Tibial artery (tissue), 4 donors: ENCODE data around the gene SNX30.

Experiments used
- DNase-seq, 2 donors: peaks; one replicate each; pipeline ENCODE4 v3.0.0-alpha.2; 2019
- H3K27ac ChIP-seq, 2 donors: fragments of 200-600 bp; sonication (generic) in 1 of 2; 1 replicate in 1 of 2; 2 replicates in 1 of 2; pipeline ENCODE4 v1.5.1; 2018 to 2019; ENCODE audit warnings: mild to moderate bottlenecking in 1 of 2
- H3K27me3 ChIP-seq, 2 donors: fragments of 200-600 bp; sonication (generic) in 1 of 2; one replicate each; pipeline versions ENCODE4 v1.5.1 to v1.6.0; 2016 to 2019
- H3K36me3 ChIP-seq, 3 donors: fragments of 200-600 bp; sonication (generic) in 2 of 3; one replicate each; pipeline ENCODE4 v1.5.1; 2016 to 2019; ENCODE audit warnings: mild to moderate bottlenecking in 2 of 3
- H3K4me1 ChIP-seq, 4 donors: fragments of 200-600 bp; sonication (generic) in 2 of 4; 1 replicate in 3 of 4; 2 replicates in 1 of 4; pipeline ENCODE4 v1.5.1; 2016 to 2019
- H3K4me3 ChIP-seq, 2 donors: fragments of 200-600 bp; sonication (generic) in 1 of 2; 1 replicate in 1 of 2; 2 replicates in 1 of 2; pipeline ENCODE4 v1.5.1; 2018 to 2019; ENCODE audit warnings: mild to moderate bottlenecking in 2 of 2
- H3K9me3 ChIP-seq, 3 donors: fragments of 200-600 bp; sonication (generic) in 1 of 3; one replicate each; pipeline ENCODE4 v1.5.1; 2016 to 2019
- intact Hi-C: fragments of 100-400 bp; cut with DNase I; formaldehyde crosslinking; loops from one replicate; pipeline ENCODE4 v1.15.0; 2023; ENCODE audit warnings: low total_unique reads
- TF ChIP-seq, protein P1 (sequence below), 2 experiments: fragments of 200-600 bp in 1 of 2; fragments of 450-650 bp in 1 of 2; IDR thresholded peaks; one replicate each; pipeline ENCODE4 v1.5.1; 2017 to 2019; ENCODE audit warnings: antibody characterized with exemption in 2 of 2, mild to moderate bottlenecking in 1 of 2, moderate library complexity in 1 of 2

Gene SNX30

DNA sequence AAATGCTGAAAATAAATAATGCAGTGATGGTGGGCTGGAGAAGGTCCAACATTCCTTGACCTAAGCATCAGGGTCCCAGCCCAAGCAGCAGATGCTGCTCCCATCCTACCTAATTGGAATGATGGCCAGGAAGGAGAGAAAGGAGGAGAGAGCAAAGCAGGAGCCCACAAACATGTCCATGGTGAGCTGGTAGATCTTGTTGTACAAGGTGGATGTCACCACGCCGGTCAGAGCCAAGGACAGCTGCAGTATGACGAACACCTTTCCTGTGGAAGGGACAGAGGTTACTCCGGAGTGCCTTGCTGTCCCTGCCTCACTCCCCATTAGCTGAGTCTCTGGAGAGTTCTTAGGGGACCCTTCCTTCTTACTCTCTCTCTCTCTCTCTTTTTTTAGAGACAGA, 135.8 kb downstream of the SNX30 start:
- intact Hi-C loops: no loop called here
- no peak overlapping the region for H3K27ac ChIP-seq
- peaks cover 0 to 2% (median 0%) of the 10 kb centered on the region in 3 donors for H3K36me3 ChIP-seq
- no peak overlapping the region for H3K4me3 ChIP-seq
- H3K27me3 ChIP-seq: peaks cover 0 to 17% of the 10 kb centered on the region in 2 donors
- no peak for DNase-seq
- H3K9me3 ChIP-seq: no peaks in the 10 kb centered on the region
- peaks cover 0 to 15% (median 12%) of the 10 kb centered on the region in 4 donors for H3K4me1 ChIP-seq
- TF ChIP-seq, protein P1, sequence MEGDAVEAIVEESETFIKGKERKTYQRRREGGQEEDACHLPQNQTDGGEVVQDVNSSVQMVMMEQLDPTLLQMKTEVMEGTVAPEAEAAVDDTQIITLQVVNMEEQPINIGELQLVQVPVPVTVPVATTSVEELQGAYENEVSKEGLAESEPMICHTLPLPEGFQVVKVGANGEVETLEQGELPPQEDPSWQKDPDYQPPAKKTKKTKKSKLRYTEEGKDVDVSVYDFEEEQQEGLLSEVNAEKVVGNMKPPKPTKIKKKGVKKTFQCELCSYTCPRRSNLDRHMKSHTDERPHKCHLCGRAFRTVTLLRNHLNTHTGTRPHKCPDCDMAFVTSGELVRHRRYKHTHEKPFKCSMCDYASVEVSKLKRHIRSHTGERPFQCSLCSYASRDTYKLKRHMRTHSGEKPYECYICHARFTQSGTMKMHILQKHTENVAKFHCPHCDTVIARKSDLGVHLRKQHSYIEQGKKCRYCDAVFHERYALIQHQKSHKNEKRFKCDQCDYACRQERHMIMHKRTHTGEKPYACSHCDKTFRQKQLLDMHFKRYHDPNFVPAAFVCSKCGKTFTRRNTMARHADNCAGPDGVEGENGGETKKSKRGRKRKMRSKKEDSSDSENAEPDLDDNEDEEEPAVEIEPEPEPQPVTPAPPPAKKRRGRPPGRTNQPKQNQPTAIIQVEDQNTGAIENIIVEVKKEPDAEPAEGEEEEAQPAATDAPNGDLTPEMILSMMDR (IDR thresholded peaks at IDR 0.05): no peak

DNA sequence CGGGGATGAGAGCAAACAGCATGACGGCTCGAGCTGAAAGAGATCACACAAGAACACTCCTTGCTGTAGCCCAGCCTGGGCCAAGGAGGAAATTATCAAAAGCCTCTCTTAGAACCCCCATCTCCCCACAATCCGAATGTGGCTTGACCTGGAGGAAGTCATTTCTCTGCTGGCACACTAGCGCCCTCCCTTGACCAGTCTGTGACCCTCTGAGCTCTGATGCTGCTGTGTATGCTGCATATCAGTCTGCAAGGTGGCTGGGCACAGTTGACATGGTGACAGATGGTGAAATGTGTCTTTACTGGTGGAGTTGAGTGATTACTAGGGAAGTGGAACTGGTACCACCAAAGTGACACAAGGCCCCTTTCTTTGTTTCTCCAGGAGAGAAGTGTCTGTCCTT, 136.8 kb downstream of the SNX30 start:
- TF ChIP-seq, protein P1 (IDR thresholded peaks at IDR 0.05): no peak
- Histone ChIP-seq H3K4me3 (no peak overlapping the region), H3K27ac (no peak overlapping the region), H3K9me3 (no peaks in the 10 kb centered on the region), H3K36me3 (no peaks in the 10 kb centered on the region), H3K4me1 (peaks cover 0 to 15% (median 12%) of the 10 kb centered on the region in 4 donors), H3K27me3 (peaks cover 0 to 17% of the 10 kb centered on the region in 2 donors)
- intact Hi-C loops: no loop called here
- DNase-seq: no peak

DNA sequence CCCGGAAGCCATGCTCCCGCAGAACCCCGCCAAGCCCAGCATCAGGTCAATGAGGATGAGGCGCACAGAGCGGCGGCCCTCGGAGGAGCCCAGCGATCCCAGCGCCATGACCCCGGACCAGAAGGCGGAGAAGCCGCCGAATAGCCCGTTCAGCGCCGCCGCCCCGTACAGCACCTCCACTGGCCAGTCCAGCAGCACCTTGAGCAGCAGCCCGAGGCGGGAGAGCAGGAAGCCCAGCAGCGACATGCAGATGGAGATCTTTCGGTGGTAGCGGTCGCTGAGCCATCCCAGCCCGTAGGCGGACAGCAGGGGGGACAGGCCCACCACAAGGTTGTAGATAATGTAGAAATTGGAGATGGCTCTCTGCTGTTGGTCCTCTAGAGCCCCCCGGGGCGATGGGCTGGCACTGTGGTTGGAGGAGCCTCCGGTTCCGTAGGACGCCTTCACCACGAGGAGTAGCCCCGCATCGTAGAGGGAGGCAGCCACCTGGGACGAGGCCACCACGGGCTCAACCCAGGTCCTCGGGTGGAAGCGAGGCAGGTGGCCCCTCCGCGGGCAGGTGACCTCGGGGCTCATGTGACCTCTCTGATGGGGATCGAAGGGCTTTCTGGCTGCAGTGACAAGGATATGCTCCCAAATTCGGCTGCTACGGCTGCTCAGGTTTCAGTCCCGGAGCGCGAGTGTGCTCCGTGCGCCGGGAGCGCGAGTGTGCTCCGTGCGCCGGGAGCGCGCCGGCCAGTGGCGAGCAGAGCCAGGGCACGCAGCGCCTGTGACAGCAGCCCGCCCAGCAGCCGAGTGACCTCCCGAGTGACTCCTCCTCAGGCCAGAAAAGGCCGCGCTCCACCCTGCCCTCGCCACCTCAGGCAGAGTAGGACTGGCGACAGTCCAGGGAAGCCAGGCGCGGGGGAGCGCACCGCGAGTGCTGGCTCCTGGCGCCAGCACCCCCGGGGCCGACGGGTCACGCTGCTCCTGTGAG, 139.8 kb downstream of the SNX30 start, which contains the start of gene SLC46A2:
Gene SLC46A2 (minus strand): TSS at position 771 of the 976 bp plus-strand sequence. CDS start 195 bp downstream, at position 576.
- H3K27ac ChIP-seq: no peak within 1 kb of the TSS

DNA sequence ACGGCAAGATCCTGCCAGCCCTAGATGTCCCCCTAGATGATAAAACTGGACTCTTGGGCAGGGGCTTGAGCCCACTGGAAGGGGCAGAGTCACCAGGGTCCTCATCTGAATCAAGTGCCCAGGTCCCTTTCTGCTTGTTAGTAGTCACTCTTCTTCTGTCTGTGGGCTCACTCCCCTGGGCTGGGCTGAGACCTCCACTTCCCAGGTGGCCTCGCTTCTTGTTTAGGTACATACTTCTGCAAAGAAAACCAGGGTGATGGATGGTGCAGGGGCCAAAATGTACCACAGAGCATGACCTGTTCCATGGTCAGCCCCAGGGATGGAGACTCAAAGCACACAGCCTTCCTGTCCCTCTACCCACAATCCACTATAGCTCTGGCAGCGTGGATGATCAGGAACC, 141.0 kb downstream of the SNX30 start:
- Histone ChIP-seq H3K4me1 (peaks cover 0 to 15% (median 12%) of the 10 kb centered on the region in 4 donors), H3K27ac (no peak overlapping the region), H3K27me3 (peaks cover 0 to 17% of the 10 kb centered on the region in 2 donors), H3K36me3 (no peaks in the 10 kb centered on the region), H3K4me3 (no peak overlapping the region), H3K9me3 (no peaks in the 10 kb centered on the region)
- TF ChIP-seq, protein P1 (IDR thresholded peaks at IDR 0.05): no peak
- no peak for DNase-seq
- intact Hi-C loops: no loop called here

More for the DNA sequence above, 139.8 kb downstream of the SNX30 start, which contains the start of gene SLC46A2:
- no peak for DNase-seq
- intact Hi-C loops: no loop called here
- Histone ChIP-seq H3K4me3 (peak within 1 kb of the TSS; percentile 34 to 45), H3K36me3 (no peaks in the 10 kb centered on the region), H3K27me3 (peaks cover 0 to 17% of the 10 kb centered on the region in 2 donors), H3K9me3 (no peaks in the 10 kb centered on the region), H3K4me1 (peaks cover 0 to 15% (median 12%) of the 10 kb centered on the region in 4 donors)
- TF ChIP-seq, protein P1 (IDR thresholded peaks at IDR 0.05): no peak

DNA sequence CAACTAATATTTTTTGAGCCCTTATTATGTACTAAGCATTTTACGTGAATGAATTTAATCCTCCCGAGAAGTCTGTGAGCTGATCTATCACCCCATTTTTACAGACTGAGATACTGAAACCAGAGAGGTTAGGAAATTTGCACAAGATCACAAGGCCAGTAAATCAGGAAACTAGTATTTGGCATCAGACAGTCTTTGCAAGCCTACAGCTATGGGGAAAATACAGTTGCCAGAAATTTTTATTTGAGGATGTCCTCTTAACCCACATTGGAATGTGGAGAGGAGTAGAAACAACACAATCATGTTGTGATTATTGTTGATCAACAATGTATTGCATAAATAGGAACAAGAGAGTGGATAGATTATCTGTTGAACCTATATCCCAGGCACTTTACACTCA, 142.4 kb downstream of the SNX30 start:
- no peaks in the 10 kb centered on the region for H3K9me3 ChIP-seq
- TF ChIP-seq, protein P1 (IDR thresholded peaks at IDR 0.05): no peak
- no peak overlapping the region for H3K4me3 ChIP-seq
- intact Hi-C loops: no loop called here
- no peak for DNase-seq
- peaks cover 0 to 15% (median 12%) of the 10 kb centered on the region in 4 donors for H3K4me1 ChIP-seq
- no peaks in the 10 kb centered on the region for H3K36me3 ChIP-seq
- H3K27me3 ChIP-seq: peaks cover 0 to 17% of the 10 kb centered on the region in 2 donors
- H3K27ac ChIP-seq: no peak overlapping the region
